ENCODE data around the gene ESR1.

DNA sequence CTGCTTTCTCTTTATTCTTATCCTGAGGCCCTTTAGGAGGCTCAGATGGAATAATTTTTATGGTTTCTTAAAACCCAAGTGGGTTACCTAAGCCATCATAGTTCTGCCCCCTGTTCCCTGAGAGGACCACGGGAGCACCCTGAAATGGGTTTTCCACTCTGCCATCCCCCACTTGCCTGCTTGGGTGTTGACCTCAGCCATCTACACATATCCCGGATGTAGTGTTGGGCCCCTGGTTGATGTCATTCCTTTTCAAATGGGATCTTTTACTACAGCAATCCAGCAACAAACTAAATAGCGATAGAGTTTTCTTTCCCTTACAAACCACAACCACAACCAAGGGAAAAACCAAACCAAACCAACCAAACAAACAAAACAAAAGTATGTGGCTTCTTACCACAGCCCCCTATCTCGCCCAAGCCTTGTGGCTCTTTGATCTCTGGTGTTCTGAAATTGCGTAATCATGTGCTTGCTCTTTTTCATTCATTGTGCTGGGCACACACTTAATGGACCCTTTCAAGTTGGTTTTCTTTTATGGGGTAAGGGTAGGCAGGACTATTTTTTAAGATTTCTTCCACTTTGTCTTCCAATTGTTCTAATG, 154.9 kb downstream of the ESR1 start:
- TF ChIP-seq, protein P1, sequence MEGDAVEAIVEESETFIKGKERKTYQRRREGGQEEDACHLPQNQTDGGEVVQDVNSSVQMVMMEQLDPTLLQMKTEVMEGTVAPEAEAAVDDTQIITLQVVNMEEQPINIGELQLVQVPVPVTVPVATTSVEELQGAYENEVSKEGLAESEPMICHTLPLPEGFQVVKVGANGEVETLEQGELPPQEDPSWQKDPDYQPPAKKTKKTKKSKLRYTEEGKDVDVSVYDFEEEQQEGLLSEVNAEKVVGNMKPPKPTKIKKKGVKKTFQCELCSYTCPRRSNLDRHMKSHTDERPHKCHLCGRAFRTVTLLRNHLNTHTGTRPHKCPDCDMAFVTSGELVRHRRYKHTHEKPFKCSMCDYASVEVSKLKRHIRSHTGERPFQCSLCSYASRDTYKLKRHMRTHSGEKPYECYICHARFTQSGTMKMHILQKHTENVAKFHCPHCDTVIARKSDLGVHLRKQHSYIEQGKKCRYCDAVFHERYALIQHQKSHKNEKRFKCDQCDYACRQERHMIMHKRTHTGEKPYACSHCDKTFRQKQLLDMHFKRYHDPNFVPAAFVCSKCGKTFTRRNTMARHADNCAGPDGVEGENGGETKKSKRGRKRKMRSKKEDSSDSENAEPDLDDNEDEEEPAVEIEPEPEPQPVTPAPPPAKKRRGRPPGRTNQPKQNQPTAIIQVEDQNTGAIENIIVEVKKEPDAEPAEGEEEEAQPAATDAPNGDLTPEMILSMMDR (IDR thresholded peaks at IDR 0.05): no peak
- TF ChIP-seq POLR2A (IDR thresholded peaks at IDR 0.05): no peak
- TF ChIP-seq POLR2AphosphoS5 (IDR thresholded peaks at IDR 0.05): no peak

All from upper lobe of left lung (tissue), 4 donors.